D721Med (cell line): ENCODE results near the gene CD1E.

Experiments used
- DNase-seq: peaks from one replicate; pipeline ENCODE4 v3.0.0; 2011; ENCODE audit warnings: low spot score; ENCODE audit not compliant: insufficient read length
- FAIRE-seq: peaks from 2 replicates; lab custom pipeline; 2011; peaks lifted over from hg19 to GRCh38; lab: Jason Lieb, UNC
- TF ChIP-seq, protein P1 (sequence below): IDR thresholded peaks from 2 replicates; pipeline ENCODE4 v1.5.1; 2012; ENCODE audit warnings: mild to moderate bottlenecking, control low read depth; ENCODE audit not compliant: insufficient read depth; ENCODE audit errors: missing control alignments

CD1E gene

GRCh38 chr1:158353303-158354075 lies at the start of gene CD1E:
CD1E (plus strand) TSS chr1:158353894; CDS start chr1:158353989, 95 bp downstream.
- no peak for FAIRE-seq
- TF ChIP-seq, protein P1, sequence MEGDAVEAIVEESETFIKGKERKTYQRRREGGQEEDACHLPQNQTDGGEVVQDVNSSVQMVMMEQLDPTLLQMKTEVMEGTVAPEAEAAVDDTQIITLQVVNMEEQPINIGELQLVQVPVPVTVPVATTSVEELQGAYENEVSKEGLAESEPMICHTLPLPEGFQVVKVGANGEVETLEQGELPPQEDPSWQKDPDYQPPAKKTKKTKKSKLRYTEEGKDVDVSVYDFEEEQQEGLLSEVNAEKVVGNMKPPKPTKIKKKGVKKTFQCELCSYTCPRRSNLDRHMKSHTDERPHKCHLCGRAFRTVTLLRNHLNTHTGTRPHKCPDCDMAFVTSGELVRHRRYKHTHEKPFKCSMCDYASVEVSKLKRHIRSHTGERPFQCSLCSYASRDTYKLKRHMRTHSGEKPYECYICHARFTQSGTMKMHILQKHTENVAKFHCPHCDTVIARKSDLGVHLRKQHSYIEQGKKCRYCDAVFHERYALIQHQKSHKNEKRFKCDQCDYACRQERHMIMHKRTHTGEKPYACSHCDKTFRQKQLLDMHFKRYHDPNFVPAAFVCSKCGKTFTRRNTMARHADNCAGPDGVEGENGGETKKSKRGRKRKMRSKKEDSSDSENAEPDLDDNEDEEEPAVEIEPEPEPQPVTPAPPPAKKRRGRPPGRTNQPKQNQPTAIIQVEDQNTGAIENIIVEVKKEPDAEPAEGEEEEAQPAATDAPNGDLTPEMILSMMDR, result no peak
- DNase-seq, result no peak

DNA sequence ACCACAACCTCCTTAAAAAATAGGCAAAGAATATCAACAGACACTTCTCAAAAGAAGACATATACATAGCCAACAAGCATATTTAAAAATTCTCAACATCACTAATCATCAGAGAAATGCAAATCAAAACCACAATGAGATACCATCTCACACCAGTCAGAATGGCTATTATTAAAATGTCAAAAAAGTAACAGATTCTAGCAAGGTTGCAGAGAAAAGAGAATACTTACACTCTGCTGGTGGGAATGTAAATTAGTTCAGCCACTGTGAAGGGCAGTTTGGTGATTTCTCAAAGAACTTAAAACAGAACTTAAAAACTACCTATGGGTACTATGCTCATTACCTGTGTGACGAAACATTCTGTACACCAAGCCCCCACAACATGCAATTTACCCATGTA lies 43.1 kb upstream of the CD1E start:
- no peak for FAIRE-seq
- TF ChIP-seq, protein P1, result no peak

DNA sequence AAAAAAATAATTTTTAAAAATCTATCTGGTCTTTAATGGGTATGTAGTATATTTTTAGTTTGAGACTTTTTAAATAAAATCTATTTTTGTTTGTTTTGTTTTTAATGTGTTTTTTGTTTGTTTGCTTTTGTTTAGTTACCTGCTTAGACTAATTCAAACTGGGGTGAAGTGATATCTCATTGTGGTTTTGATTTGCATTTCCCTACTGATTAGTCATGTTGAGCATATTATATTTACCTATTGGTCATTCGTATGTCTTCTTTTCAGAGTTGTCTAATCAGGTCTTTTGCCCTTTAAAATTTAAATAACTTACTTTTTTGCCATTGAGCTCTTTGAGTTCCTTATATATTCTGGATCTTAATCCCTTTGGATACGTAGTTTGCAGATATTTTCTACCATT lies 42.6 kb upstream of the CD1E start:
- FAIRE-seq (no peak), DNase-seq (no peak)
- TF ChIP-seq, protein P1, result no peak

More for the DNA sequence above, 43.1 kb upstream of the CD1E start:
- no peak for DNase-seq

GRCh38 chr1:158323866-158324265 lies 29.8 kb upstream of the CD1E start:
- no peak for FAIRE-seq
- no peak for DNase-seq
- TF ChIP-seq, protein P1, result no peak

DNA sequence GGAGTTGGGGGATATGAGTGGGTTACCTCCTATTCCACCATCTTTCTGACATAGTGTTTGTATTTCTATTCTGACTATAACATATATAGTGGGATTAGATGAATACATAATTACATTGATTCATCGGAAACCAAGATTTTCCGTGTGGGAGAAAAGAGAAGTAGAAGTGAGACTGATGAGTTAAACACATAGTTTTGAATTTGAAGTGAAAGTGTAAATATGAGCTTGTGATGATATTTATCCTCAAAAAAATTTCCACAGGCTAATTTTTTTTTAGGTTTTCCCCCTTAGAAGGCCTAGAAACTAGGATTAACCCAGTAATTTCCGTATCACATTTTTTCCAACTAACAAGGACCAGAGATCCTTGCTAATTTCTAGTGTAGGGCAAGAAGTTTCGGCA lies 29.3 kb upstream of the CD1E start:
- FAIRE-seq (no peak), DNase-seq (no peak)
- TF ChIP-seq, protein P1, result no peak

GRCh38 chr1:158327481-158327880 lies 26.2 kb upstream of the CD1E start:
- TF ChIP-seq, protein P1, result no peak

GRCh38 chr1:158328426-158328825 lies 25.3 kb upstream of the CD1E start:
- FAIRE-seq (no peak), DNase-seq (no peak)
- TF ChIP-seq, protein P1, result no peak

More at GRCh38 chr1:158327481-158327880, 26.2 kb upstream of the CD1E start:
- DNase-seq (no peak), FAIRE-seq (no peak)
